ENCODE measurements around the gene LCTL.

GRCh38 chr15:66523926-66524325 is 41.9 kb downstream of the LCTL start:
- TF ChIP-seq EZH2phosphoT487 (IDR thresholded peaks at IDR 0.05; ENCODE audit: borderline replicate concordance, low read depth, low read length), result no peak
- no peak for TF ChIP-seq CTCF (conservative IDR thresholded peaks at IDR 0.05; ENCODE audit: low read length)

Data from OCI-LY7 (cell line).